Measurements from ENCODE around the gene DLX6.

- TF ChIP-seq, protein P1, sequence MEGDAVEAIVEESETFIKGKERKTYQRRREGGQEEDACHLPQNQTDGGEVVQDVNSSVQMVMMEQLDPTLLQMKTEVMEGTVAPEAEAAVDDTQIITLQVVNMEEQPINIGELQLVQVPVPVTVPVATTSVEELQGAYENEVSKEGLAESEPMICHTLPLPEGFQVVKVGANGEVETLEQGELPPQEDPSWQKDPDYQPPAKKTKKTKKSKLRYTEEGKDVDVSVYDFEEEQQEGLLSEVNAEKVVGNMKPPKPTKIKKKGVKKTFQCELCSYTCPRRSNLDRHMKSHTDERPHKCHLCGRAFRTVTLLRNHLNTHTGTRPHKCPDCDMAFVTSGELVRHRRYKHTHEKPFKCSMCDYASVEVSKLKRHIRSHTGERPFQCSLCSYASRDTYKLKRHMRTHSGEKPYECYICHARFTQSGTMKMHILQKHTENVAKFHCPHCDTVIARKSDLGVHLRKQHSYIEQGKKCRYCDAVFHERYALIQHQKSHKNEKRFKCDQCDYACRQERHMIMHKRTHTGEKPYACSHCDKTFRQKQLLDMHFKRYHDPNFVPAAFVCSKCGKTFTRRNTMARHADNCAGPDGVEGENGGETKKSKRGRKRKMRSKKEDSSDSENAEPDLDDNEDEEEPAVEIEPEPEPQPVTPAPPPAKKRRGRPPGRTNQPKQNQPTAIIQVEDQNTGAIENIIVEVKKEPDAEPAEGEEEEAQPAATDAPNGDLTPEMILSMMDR (IDR thresholded peaks at IDR 0.05) = no peak
- TF ChIP-seq POLR2A (IDR thresholded peaks at IDR 0.05) = no peak
These were observed 7.2 kb downstream of the DLX6 start for GRCh38 chr7:97012365-97013133.
